Type B pancreatic cell (in vitro differentiated cells): ENCODE data around the gene NCKAP1. TPM values are rescaled to one million over a fixed set of nuclear protein-coding genes. Genes with fewer than 3 reads are reported as not detected.

Experiments used
- DNase-seq: peaks from one replicate; pipeline ENCODE4 v3.0.0; 2021; ENCODE audit warnings: mixed read lengths; ENCODE audit not compliant: unreplicated experiment; ENCODE audit errors: extremely low spot score
- H3K27ac Mint-ChIP-seq: 2 replicates; pipeline ENCODE4 v1.8.0; 2021; ENCODE audit warnings: mild to moderate bottlenecking, mixed read lengths
- H3K27me3 Mint-ChIP-seq: 2 replicates; pipeline ENCODE4 v1.8.0; 2021; ENCODE audit warnings: mixed read lengths
- H3K36me3 Mint-ChIP-seq: 2 replicates; pipeline ENCODE4 v1.8.0; 2021; ENCODE audit warnings: mixed read lengths
- H3K4me1 Mint-ChIP-seq: one replicate; pipeline ENCODE4 v1.8.0; 2021; ENCODE audit warnings: mixed read lengths; ENCODE audit not compliant: unreplicated experiment
- H3K4me3 Mint-ChIP-seq: 2 replicates; pipeline ENCODE4 v1.8.0; 2021; ENCODE audit warnings: mild to moderate bottlenecking, mixed read lengths
- H3K9me3 Mint-ChIP-seq: 2 replicates; pipeline ENCODE4 v1.8.0; 2021; ENCODE audit warnings: mixed read lengths
- CTCF ChIP-seq: fragments of 200-600 bp; sonication (generic); conservative IDR thresholded peaks from 2 replicates; pipeline ENCODE4 v1.5.0; 2021; ENCODE audit warnings: antibody characterized with exemption, mild to moderate bottlenecking
- total RNA-seq: library from RNA; stranded (reverse); gene quantifications from 2 replicates; pipeline ENCODE4 v1.2.1, GENCODE V29; 2021; ENCODE audit warnings: low replicate concordance

Gene NCKAP1
- total RNA-seq, 1 donor from 2014 or later = 104 TPM

DNA sequence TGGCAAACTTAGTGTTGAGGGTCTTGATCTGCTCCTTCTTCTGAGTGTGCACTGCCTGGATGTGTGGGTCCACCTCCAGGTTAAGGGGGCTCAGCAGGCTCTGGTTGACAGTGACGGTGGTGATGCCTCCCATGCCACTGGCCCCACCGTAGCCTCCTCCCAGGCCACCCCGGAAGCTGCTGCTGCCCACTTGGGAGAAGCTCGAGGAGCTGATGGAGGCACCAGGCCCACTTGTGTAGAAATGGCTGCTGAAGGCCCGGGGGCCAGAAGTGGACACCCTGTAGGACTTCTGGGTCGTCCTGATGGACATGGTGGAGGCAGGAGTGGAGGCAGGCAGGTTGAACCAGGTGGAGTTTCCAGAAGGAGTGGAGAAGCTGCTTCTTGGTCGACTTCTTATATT is 33.9 kb upstream of the NCKAP1 start:
- Mint-ChIP-seq H3K9me3 (no peaks in the 10 kb centered on the region), H3K4me3 (no peak overlapping the region), H3K27ac (no peak overlapping the region), H3K27me3 (no peaks in the 10 kb centered on the region), H3K4me1 (no peaks in the 10 kb centered on the region), H3K36me3 (no peaks in the 10 kb centered on the region)
- no peak for DNase-seq
- no peak for TF ChIP-seq CTCF

- H3K9me3 Mint-ChIP-seq = no peaks in the 10 kb centered on the region
- no peak overlapping the region for H3K27ac Mint-ChIP-seq
- H3K4me3 Mint-ChIP-seq = no peak overlapping the region
- H3K27me3 Mint-ChIP-seq = no peaks in the 10 kb centered on the region
- TF ChIP-seq CTCF = peak; percentile 64
- no peaks in the 10 kb centered on the region for H3K4me1 Mint-ChIP-seq
- no peak for DNase-seq
- H3K36me3 Mint-ChIP-seq = no peaks in the 10 kb centered on the region
These were observed 32.9 kb upstream of the NCKAP1 start for GRCh38 chr2:183070942-183071844.

DNA sequence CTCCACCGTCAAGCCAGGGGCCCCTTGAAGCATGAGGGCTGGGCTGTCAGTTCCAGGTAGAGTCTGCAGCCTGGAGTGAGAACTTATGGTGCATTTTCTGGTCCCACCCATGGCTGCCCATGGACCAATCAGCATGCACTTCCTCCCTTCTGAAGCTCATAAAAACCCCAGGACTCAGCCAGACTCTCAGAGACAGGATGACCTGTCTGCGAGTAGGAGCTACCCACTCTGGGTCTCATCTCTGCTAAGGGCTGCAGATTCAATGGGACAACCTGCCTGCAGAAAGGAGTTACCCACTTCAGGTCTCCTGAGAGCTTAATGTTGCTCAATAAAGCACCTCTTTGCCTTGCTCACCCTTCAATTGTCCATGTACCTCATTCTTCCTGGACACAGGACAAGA is 30.9 kb upstream of the NCKAP1 start:
- Mint-ChIP-seq H3K9me3 (no peaks in the 10 kb centered on the region), H3K4me1 (no peaks in the 10 kb centered on the region), H3K27me3 (no peaks in the 10 kb centered on the region), H3K4me3 (no peak overlapping the region), H3K36me3 (no peaks in the 10 kb centered on the region), H3K27ac (no peak overlapping the region)
- TF ChIP-seq CTCF = no peak
- DNase-seq = no peak

DNA sequence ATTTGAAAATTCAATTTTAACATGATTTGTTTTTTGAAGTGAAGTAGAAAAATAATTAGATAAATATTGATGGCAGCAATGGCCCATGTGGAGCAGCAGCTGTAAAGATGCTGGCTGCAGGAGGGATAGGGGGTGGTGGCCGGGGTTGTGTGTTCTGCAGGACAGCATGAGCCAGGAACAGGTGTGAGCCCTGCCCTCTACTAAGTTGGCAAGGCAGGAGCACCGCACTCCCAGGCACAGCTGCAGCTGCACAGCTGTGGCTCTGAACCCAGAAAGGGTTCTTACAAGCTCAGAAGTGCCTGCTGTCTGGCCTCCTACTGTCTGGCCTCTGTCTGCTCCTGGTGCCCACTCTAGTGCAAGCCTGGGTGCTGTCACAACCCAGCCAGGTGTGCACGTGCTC is 30.3 kb upstream of the NCKAP1 start:
- no peaks in the 10 kb centered on the region for H3K36me3 Mint-ChIP-seq
- H3K27me3 Mint-ChIP-seq = no peaks in the 10 kb centered on the region
- no peak overlapping the region for H3K4me3 Mint-ChIP-seq
- no peak overlapping the region for H3K27ac Mint-ChIP-seq
- no peaks in the 10 kb centered on the region for H3K4me1 Mint-ChIP-seq
- no peak for DNase-seq
- no peak for TF ChIP-seq CTCF
- no peaks in the 10 kb centered on the region for H3K9me3 Mint-ChIP-seq

DNA sequence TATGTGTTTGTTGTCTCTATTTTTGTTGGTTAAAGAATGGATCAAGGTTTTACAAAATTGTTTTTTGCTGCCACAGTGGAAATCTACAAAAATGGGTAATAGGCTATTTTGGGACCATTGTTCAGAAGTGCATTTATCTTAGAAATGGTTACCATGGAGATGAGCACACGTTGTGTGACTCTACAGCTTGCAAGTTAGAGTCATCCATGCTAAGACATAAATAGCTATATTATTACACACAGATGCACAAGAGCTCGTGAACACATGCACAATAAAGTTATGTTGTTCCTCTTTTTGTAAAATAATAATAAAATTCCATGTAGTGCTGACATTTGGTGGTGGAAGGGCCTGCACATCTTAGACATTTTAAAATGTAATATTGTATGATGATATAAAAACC is 24.8 kb upstream of the NCKAP1 start:
- Mint-ChIP-seq H3K27ac (no peak overlapping the region), H3K36me3 (no peaks in the 10 kb centered on the region), H3K27me3 (no peaks in the 10 kb centered on the region), H3K4me3 (no peak overlapping the region), H3K9me3 (no peaks in the 10 kb centered on the region), H3K4me1 (peaks cover 9% of the 10 kb centered on the region)
- no peak for DNase-seq
- no peak for TF ChIP-seq CTCF
